Mucosa of rectum (tissue), 2 donors: Measurements from ENCODE around the gene CTTN.

ENCODE experiments used
- H3K27ac ChIP-seq, 2 donors: one replicate each; pipeline ENCODE4 v1.7.0; 2013; ENCODE audit warnings: inconsistent platforms in 2 of 2, low read depth in 2 of 2, low read length in 2 of 2
- H3K27me3 ChIP-seq, 2 donors: one replicate each; pipeline ENCODE4 v1.7.0; 2013; ENCODE audit warnings: low read length in 2 of 2; ENCODE audit not compliant: control insufficient read depth in 2 of 2, insufficient read depth in 2 of 2
- H3K36me3 ChIP-seq, 2 donors: one replicate each; pipeline ENCODE4 v1.7.0; 2013; ENCODE audit warnings: low read length in 2 of 2; ENCODE audit not compliant: control insufficient read depth in 2 of 2, insufficient read depth in 2 of 2
- H3K4me1 ChIP-seq, 2 donors: one replicate each; pipeline ENCODE4 v1.7.0; 2013; ENCODE audit warnings: low read length in 2 of 2, mild to moderate bottlenecking in 1 of 2; ENCODE audit not compliant: control insufficient read depth in 2 of 2, insufficient read depth in 2 of 2
- H3K4me3 ChIP-seq, 2 donors: one replicate each; pipeline ENCODE4 v1.7.0; 2013; ENCODE audit warnings: low read length in 2 of 2
- H3K9ac ChIP-seq, 2 donors: one replicate each; pipeline ENCODE4 v1.7.0; 2013; ENCODE audit warnings: low read length in 2 of 2, low read depth in 1 of 2, mild to moderate bottlenecking in 1 of 2
- H3K9me3 ChIP-seq, 2 donors: one replicate each; pipeline ENCODE4 v1.7.0; 2013; ENCODE audit warnings: low read length in 2 of 2; ENCODE audit not compliant: control insufficient read depth in 2 of 2
- donor health status: healthy.
- donor health status: Normal muscosa, but diverticular disease.

Gene CTTN

DNA sequence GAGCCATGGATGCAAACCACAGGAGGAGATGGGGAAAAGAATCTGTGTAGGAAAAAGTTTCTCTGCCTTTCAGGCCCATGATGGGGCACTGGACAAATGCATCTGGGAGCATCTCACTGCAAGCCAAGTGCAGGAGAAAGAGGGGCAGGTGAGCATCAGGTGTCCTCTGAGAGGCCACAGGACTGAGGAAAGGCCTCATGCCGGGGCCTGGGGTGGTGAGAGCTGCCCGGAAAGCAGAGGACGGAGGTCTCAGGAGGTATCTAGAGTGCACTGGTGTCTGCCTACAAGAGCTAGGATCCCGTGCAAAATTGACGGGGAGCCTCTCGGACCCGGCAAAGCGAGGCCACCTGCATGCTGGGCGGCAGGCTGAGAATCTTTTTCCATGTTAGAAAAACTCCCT, 73.9 kb downstream of the CTTN start:
- Histone ChIP-seq H3K4me3 (no peak overlapping the region), H3K4me1 (no peaks in the 10 kb centered on the region), H3K27ac (no peak overlapping the region), H3K27me3 (no peaks in the 10 kb centered on the region), H3K9ac (no peak overlapping the region), H3K36me3 (peaks cover 0 to 5% of the 10 kb centered on the region in 2 donors), H3K9me3 (no peaks in the 10 kb centered on the region)

DNA sequence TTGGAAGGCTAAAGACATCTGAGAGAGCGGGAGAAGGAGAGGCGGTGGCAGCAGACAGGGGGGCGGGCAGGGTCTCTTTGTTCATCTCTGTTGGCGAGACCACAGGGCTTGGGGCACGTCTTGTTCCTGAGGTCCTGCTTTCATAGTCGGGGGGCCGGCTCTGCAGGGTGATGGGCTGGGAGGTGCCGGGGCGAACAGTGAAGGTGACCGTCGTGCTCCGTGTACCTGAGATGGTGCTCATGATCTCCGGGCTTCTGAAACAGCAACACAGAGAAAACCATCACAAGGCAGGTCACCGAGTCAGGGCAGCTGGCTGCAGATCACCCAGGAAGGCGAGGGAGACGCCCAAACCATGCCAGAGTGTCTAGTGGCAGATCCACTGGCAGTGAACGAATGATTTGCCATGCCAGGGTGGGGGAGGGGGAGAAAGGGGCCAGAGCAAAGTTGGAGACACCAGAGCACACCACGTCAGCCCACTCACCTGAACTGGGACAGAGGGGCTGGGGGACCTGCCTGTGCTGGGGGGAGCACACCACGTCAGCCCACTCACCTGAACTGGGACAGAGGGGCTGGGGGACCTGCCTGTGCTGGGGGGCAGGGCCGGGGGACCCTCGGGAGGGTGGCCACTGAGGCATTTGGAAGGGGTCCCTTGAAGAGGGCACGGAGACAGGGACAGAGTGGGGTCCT, 75.0 kb downstream of the CTTN start:
- Histone ChIP-seq H3K9me3 (no peaks in the 10 kb centered on the region), H3K27me3 (no peaks in the 10 kb centered on the region), H3K36me3 (peaks cover 0 to 5% of the 10 kb centered on the region in 2 donors), H3K27ac (no peak overlapping the region), H3K4me1 (no peaks in the 10 kb centered on the region), H3K4me3 (no peak overlapping the region), H3K9ac (no peak overlapping the region)

DNA sequence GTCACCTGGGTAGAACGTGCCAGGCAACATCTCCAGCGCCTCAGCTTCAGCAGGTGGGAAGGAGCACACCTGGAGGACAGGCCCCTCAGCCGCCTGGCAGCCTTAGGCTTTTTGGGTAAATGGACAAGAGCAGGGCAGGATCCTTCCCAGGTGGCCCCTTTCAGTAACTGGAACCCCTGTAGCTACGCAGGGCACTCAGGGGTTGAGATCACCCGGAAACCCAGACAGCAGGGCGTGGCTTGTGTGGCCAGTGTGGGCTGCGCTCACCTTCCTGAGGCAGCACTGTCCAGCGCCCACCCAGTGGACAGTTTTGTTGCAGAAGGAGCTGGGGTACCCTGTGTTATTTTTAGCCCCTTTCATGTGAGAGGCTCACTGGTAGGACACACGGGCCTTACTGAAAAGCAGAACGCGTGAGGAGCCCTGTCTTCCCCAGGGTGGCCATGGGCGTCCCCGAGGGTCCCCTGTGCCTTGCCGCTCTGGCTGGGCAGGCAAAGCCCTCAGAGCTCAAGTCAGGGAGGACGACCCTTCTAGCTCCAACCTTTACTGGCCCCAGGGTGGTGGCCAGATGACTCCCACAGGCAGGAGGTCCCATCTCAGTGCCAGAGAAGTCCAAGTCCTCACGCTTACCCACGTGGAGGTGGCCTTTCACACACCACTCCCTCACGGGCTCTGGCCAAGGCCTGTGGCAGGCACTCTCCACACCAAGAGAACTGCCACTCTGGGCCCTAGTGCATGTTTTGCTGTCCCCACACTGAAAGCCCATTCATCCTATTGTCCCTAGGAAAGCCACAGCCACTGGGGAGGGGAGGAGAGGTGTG, 75.8 kb downstream of the CTTN start:
- Histone ChIP-seq H3K9ac (no peak overlapping the region), H3K27ac (no peak overlapping the region), H3K4me3 (no peak overlapping the region), H3K27me3 (no peaks in the 10 kb centered on the region), H3K4me1 (no peaks in the 10 kb centered on the region), H3K9me3 (no peaks in the 10 kb centered on the region), H3K36me3 (peaks cover 0 to 5% of the 10 kb centered on the region in 2 donors)

DNA sequence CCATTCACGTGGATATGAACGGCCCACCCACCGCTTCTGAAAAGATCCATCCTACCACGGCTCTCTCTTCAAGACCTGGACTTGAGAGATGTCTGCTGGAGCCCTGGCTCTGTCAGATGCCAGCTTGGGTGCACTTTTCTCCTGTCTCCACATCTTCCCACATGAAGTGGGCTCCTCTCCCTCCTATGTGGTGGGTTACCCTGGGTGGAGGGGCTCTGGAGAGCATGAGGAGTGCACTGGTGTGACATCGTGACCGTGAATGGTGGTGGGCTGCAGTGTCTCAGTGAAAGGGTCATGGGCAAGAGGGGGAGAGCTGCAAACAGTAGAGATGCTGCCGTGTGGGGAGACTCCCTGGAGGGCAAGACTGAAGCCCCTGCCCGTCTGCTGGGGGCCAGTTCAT, 76.4 kb downstream of the CTTN start:
- H3K4me3 ChIP-seq = no peak overlapping the region
- no peaks in the 10 kb centered on the region for H3K4me1 ChIP-seq
- no peak overlapping the region for H3K9ac ChIP-seq
- peaks cover 0 to 5% of the 10 kb centered on the region in 2 donors for H3K36me3 ChIP-seq
- H3K27ac ChIP-seq = no peak overlapping the region
- H3K9me3 ChIP-seq = no peaks in the 10 kb centered on the region
- H3K27me3 ChIP-seq = no peaks in the 10 kb centered on the region

DNA sequence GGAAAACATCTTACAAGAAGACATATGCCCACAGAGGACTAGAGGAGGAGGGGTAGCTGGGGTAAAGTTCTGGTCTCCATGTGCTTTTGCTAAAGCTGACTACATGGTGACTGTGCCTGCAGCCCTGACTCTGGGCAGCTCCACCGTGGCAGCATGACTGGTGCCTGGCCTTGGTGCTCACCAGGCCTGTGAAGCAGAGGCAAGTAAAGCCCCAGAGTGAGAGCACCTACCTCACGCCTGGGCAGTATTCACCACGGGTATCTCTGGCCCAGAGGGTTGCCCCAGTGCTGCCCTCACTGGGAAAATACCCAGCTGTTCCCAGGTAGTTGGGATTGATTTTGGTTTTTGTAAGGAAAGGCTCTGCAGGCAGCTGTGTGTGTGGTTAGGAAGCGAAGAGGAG, 78.3 kb downstream of the CTTN start:
- Histone ChIP-seq H3K4me1 (no peaks in the 10 kb centered on the region), H3K9me3 (no peaks in the 10 kb centered on the region), H3K4me3 (no peak overlapping the region), H3K9ac (no peak overlapping the region), H3K36me3 (peaks cover 0 to 5% of the 10 kb centered on the region in 2 donors), H3K27me3 (no peaks in the 10 kb centered on the region), H3K27ac (no peak overlapping the region)

DNA sequence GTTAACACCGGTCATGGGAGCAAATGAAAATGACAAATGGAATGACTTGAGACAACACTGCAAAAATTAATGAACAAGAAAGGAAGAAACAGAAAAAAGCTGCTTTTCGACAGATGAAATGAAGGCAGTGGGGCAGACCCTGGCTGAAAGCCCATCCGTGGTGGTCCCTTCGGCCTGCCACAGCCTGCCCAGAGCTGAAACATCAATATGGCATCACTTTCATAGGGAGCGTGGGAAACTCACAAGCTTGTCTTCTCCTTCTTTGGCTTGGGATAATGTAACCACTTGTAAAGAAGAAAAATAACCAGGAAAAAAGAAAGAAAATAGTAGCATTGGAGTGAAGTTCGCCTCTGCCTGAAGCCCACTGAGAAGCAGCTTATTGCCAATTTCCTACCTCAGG, 78.8 kb downstream of the CTTN start:
- no peaks in the 10 kb centered on the region for H3K4me1 ChIP-seq

DNA sequence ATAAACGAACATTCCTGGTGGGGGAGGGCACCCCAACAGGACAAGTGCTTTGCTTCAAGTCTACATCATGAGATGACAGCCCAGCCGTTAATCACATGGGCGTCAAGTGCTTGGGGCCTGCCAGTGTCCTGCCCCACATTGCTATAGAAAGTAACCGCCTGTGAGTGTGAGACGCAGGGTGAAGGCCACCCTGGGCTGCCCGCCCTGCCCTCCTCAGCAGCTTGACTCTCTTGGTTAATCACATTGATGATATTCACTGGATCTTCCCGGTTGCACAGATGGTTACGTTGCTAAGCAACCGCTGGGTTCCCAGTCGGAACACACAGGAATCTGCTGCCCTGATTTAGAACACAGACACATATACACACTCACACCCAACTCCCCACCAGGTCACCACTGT, 79.3 kb downstream of the CTTN start:
- no peak overlapping the region for H3K9ac ChIP-seq
- H3K27me3 ChIP-seq = no peaks in the 10 kb centered on the region
- no peaks in the 10 kb centered on the region for H3K4me1 ChIP-seq
- H3K9me3 ChIP-seq = no peaks in the 10 kb centered on the region
- H3K4me3 ChIP-seq = no peak overlapping the region
- no peaks in the 10 kb centered on the region for H3K36me3 ChIP-seq
- H3K27ac ChIP-seq = no peak overlapping the region

More for the DNA sequence above, 78.8 kb downstream of the CTTN start:
- Histone ChIP-seq H3K27ac (no peak overlapping the region), H3K36me3 (peaks cover 0 to under 1% of the 10 kb centered on the region in 2 donors), H3K9me3 (no peaks in the 10 kb centered on the region), H3K27me3 (no peaks in the 10 kb centered on the region), H3K9ac (no peak overlapping the region), H3K4me3 (no peak overlapping the region)

DNA sequence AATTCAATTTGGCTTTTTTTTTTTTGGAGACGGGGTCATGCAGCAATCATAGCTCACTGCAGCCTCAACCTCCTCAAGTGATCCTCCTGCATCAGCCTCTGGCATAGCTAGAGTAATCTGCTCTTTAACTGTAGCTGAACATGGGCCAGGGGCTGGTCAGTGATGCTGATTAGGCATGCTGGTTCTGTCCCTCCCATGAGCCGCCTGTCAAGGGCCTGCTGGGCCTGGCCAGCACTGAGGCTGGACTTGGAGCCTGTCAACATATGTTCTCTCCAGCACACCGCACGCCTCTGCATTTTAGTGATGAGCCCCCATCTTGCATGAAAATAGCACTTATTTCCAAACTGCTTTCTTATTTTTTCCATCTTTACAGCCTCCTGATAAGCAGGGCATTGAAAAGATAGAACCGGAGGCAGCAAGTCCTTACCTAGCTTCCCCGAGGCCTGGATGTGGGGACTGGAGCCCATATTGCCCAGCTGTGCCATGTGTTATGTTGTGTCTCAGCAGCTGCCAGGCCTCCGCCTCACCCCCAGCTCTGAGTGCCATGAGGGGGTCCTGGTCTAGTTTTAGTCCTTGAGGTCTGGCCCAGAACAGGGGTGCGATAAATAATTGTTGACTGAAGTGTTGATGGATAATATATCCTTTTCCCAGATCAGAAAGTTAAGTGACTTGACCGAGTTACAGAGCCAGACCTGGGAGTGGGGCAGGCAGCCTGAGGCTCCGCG, 80.0 kb downstream of the CTTN start:
- Histone ChIP-seq H3K36me3 (no peaks in the 10 kb centered on the region), H3K27me3 (no peaks in the 10 kb centered on the region), H3K4me3 (no peak overlapping the region), H3K9me3 (no peaks in the 10 kb centered on the region), H3K9ac (no peak overlapping the region), H3K27ac (no peak overlapping the region), H3K4me1 (no peaks in the 10 kb centered on the region)

DNA sequence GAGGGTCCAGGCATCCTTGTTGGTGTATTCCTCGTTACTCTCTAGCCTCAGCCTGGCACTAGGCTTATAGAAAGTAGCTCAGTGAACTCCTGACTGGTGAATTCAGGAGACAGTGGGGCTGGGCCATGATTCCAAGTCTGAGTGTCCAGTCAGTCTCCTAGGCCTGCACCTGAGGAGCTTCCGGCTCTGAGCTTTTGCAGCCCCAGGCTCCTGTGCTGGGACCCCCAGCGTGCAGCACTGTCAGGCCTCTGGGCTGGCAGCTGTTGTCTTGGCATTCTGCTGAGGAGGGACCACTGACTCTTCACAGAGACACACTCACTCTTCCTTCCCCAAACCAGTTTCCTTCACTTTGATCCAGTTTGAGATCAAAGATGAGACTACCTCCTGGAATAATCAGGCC, 82.4 kb downstream of the CTTN start:
- Histone ChIP-seq H3K27ac (no peak overlapping the region), H3K9ac (no peak overlapping the region), H3K4me1 (no peaks in the 10 kb centered on the region), H3K4me3 (no peak overlapping the region), H3K27me3 (no peaks in the 10 kb centered on the region), H3K36me3 (no peaks in the 10 kb centered on the region), H3K9me3 (no peaks in the 10 kb centered on the region)
